ENCODE measurements around the gene CCND1. TPM values are rescaled to one million over a fixed set of nuclear protein-coding genes. Genes with fewer than 3 reads are reported as not detected.
A peak's percentile ranks its signal among the peaks of the same experiment; 100 is the strongest.

Gene CCND1
- total and polyA plus RNA-seq, 10 of the 15 experiments (the other 5 are each of a cell fraction or from before 2014, with no cell fraction given): 0.09 to 6.6 (median 0.59) TPM; not detected in 2

- TF ChIP-seq NFIC (IDR thresholded peaks at IDR 0.05; ENCODE audit: low read depth, low read length) (no peak), SP1 (IDR thresholded peaks at IDR 0.05; ENCODE audit: low read depth, low read length) (peak; percentile 72), HDAC6 (IDR thresholded peaks at IDR 0.05; ENCODE audit: unreplicated experiment) (no peak), MTA3 (IDR thresholded peaks at IDR 0.05; ENCODE audit: borderline replicate concordance, low read length) (no peak), KLF5 (IDR thresholded peaks at IDR 0.05; ENCODE audit: partially characterized antibody) (peak; percentile 83), ZNF687 (IDR thresholded peaks at IDR 0.05) (peak; percentile 62), SIN3A (IDR thresholded peaks at IDR 0.05; ENCODE audit: low read depth, low read length) (peak; percentile 85), LARP7 (IDR thresholded peaks at IDR 0.05) (peak; percentile 92; the same call in 1 of the 2 replicates), PBX3 (IDR thresholded peaks at IDR 0.05; ENCODE audit: insufficient replicate concordance, low read depth, low read length) (no peak), RELA (IDR thresholded peaks at IDR 0.05; ENCODE audit: borderline replicate concordance, partially characterized antibody) (peak; percentile 62), WRNIP1 (IDR thresholded peaks at IDR 0.05; ENCODE audit: borderline replicate concordance, low read depth, low read length) (no peak), ZNF622 (IDR thresholded peaks at IDR 0.05) (no peak), USF2 (IDR thresholded peaks at IDR 0.05; ENCODE audit: borderline replicate concordance, low read depth, low read length) (no peak), HCFC1 (IDR thresholded peaks at IDR 0.05; ENCODE audit: low read length) (peak; percentile 77), NRF1 (conservative IDR thresholded peaks at IDR 0.05; ENCODE audit: low read depth, low read length) (peak; percentile 78), MXI1 (IDR thresholded peaks at IDR 0.05; ENCODE audit: low read depth, low read length) (peak; percentile 77), YBX1 (IDR thresholded peaks at IDR 0.05) (no peak), BCL3 (IDR thresholded peaks at IDR 0.05; ENCODE audit: borderline replicate concordance, insufficient read depth, low read depth, low read length, poor library complexity, severe bottlenecking) (no peak), CHD4 (IDR thresholded peaks at IDR 0.05) (no peak), PML (IDR thresholded peaks at IDR 0.05; ENCODE audit: low read length) (0 out of 2 replicates have a peak, but pooled peaks have one; percentile 79)
- TF ChIP-seq, protein P1, sequence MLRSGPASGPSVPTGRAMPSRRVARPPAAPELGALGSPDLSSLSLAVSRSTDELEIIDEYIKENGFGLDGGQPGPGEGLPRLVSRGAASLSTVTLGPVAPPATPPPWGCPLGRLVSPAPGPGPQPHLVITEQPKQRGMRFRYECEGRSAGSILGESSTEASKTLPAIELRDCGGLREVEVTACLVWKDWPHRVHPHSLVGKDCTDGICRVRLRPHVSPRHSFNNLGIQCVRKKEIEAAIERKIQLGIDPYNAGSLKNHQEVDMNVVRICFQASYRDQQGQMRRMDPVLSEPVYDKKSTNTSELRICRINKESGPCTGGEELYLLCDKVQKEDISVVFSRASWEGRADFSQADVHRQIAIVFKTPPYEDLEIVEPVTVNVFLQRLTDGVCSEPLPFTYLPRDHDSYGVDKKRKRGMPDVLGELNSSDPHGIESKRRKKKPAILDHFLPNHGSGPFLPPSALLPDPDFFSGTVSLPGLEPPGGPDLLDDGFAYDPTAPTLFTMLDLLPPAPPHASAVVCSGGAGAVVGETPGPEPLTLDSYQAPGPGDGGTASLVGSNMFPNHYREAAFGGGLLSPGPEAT (IDR thresholded peaks at IDR 0.05; ENCODE audit: low read depth): peak; percentile 80; the same call in 1 of the 2 replicates
Measured at GRCh38 chr11:69674886-69675714, 34.1 kb downstream of the CCND1 start, which contains the start of gene LTO1 (continued).
